SK-N-SH (cell line): ENCODE measurements around the gene CEACAM5. TPM values are rescaled to one million over a fixed set of nuclear protein-coding genes. Genes with fewer than 3 reads are reported as not detected.
"Not testable (repeated sequence)": the region's sequence is repeated elsewhere in the genome, so short reads cannot be mapped to it uniquely, and the experiment has no call there.

Experiments used
- CTCF ChIA-PET: fragments of 300-600, 350-600 bp; formaldehyde crosslinking; extraction: SDS; loops from one replicate; lab custom pipeline; 2021; lab: Yijun Ruan, JAX
- POLR2A ChIA-PET: fragments of 350-600 bp; sonication (Branson Sonifier 250); formaldehyde crosslinking; extraction: SDS; loops from one replicate; lab custom pipeline; 2020; ENCODE audit warnings: antibody characterized with exemption, inconsistent platforms; lab: Yijun Ruan, JAX
- DNase-seq: peaks from one replicate; pipeline ENCODE4 v3.0.0; 2012
- H2AFZ ChIP-seq: fragments of 200-600 bp; sonication (generic); 2 replicates; pipeline ENCODE4 v1.8.1; 2016; ENCODE audit warnings: antibody characterized with exemption, mild to moderate bottlenecking, low read depth
- H3F3A ChIP-seq: fragments of 200-600 bp; sonication (generic); replicated peaks from 2 replicates; pipeline ENCODE3; 2016; ENCODE audit warnings: antibody characterized with exemption, mild to moderate bottlenecking; ENCODE audit not compliant: insufficient read depth
- H3K27ac ChIP-seq, 2 experiments: fragments of 200-500 bp in 1 of 2; fragments of 200-600 bp in 1 of 2; sonication (Bioruptor generic) in 1 of 2; sonication (generic), shearing (Covaris generic) in 1 of 2; 2 replicates each; pipeline versions ENCODE4 v1.5.1 to v1.6.1; 2014 to 2016; ENCODE audit warnings: low read depth in 2 of 2, inconsistent platforms in 1 of 2, low read length in 1 of 2, mild to moderate bottlenecking in 1 of 2, mixed read lengths in 1 of 2
- H3K27me3 ChIP-seq: fragments of 200-600 bp; sonication (generic), shearing (Covaris generic); 2 replicates; pipeline ENCODE4 v1.6.1; 2016; ENCODE audit warnings: mixed run types; ENCODE audit not compliant: insufficient read depth
- H3K36me3 ChIP-seq, 2 experiments: fragments of 200-500 bp in 1 of 2; fragments of 200-600 bp in 1 of 2; sonication (Bioruptor generic) in 1 of 2; sonication (generic) in 1 of 2; replicated peaks in 1 of 2; 2 replicates each; pipeline versions ENCODE3 to v1.5.1; 2014 to 2016; ENCODE audit warnings: low read length in 1 of 2, mild to moderate bottlenecking in 1 of 2; ENCODE audit not compliant: insufficient read depth in 2 of 2, control insufficient read depth in 1 of 2
- H3K4me1 ChIP-seq, 2 experiments: fragments of 200-500 bp in 1 of 2; fragments of 200-600 bp in 1 of 2; sonication (Bioruptor generic) in 1 of 2; sonication (generic), shearing (Covaris generic) in 1 of 2; 2 replicates each; pipeline versions ENCODE4 v1.5.1 to v1.6.1; 2014 to 2016; ENCODE audit warnings: low read depth in 1 of 2, low read length in 1 of 2, mixed run types in 1 of 2; ENCODE audit not compliant: insufficient read depth in 2 of 2, control insufficient read depth in 1 of 2
- H3K4me2 ChIP-seq: fragments of 200-600 bp; sonication (generic), shearing (Covaris generic); 2 replicates; pipeline ENCODE4 v1.6.1; 2017; ENCODE audit warnings: mixed run types
- H3K4me3 ChIP-seq, 2 experiments: fragments of 200-500 bp in 1 of 2; fragments of 200-600 bp in 1 of 2; sonication (Bioruptor generic) in 1 of 2; sonication (generic), shearing (Covaris generic) in 1 of 2; 2 replicates each; pipeline versions ENCODE4 v1.5.1 to v1.8.1; 2014 to 2016; ENCODE audit warnings: low read depth in 2 of 2, inconsistent platforms in 1 of 2, low read length in 1 of 2, mild to moderate bottlenecking in 1 of 2, mixed read lengths in 1 of 2, moderate library complexity in 1 of 2
- H3K79me2 ChIP-seq: fragments of 200-600 bp; sonication (generic); 2 replicates; pipeline ENCODE4 v1.8.1; 2017; ENCODE audit warnings: mild to moderate bottlenecking; ENCODE audit not compliant: insufficient read depth
- H3K9ac ChIP-seq: fragments of 200-600 bp; sonication (generic); 2 replicates; pipeline ENCODE4 v1.6.1; 2017; ENCODE audit warnings: mixed run types
- H3K9me2 ChIP-seq: fragments of 200-600 bp; sonication (generic); 2 replicates; pipeline ENCODE4 v1.6.1; 2017; ENCODE audit warnings: mixed run types
- H3K9me3 ChIP-seq: fragments of 200-600 bp; sonication (generic); 2 replicates; pipeline ENCODE4 v1.6.1; 2017; ENCODE audit warnings: mixed run types, mild to moderate bottlenecking, moderate library complexity
- H4K20me1 ChIP-seq: fragments of 200-600 bp; sonication (generic); 2 replicates; pipeline ENCODE4 v1.6.1; 2017; ENCODE audit warnings: mild to moderate bottlenecking, mixed run types; ENCODE audit not compliant: insufficient read depth
- ELF1 ChIP-seq: IDR thresholded peaks from 2 replicates; pipeline ENCODE4 v1.4.0; 2012
- MAX ChIP-seq: IDR thresholded peaks from 2 replicates; pipeline ENCODE4 v1.4.0; 2012; ENCODE audit warnings: low read depth
- PBX3 ChIP-seq: IDR thresholded peaks from 2 replicates; pipeline ENCODE4; 2012
- RCOR1 ChIP-seq: fragments of 150-350 bp; IDR thresholded peaks from 2 replicates; pipeline ENCODE4 v1.6.1; 2017; ENCODE audit warnings: antibody characterized with exemption, low read length
- REST ChIP-seq: IDR thresholded peaks from 2 replicates; pipeline ENCODE4 v1.6.1; 2012; ENCODE audit warnings: mild to moderate bottlenecking, low read depth, low read length, moderate library complexity
- SIN3A ChIP-seq: IDR thresholded peaks from 2 replicates; pipeline ENCODE4 v1.6.1; 2012; ENCODE audit warnings: low read depth, mild to moderate bottlenecking, low read length, moderate library complexity, borderline replicate concordance
- SMC3 ChIP-seq: IDR thresholded peaks from 2 replicates; pipeline ENCODE4 v1.6.1; 2012; ENCODE audit warnings: low read depth, low read length, improper control_type of control experiment
- WGBS: methylation state at CpG from one replicate; pipeline ENCODE4 v1.1.6; 2017; ENCODE audit warnings: low lambda C conversion rate; 5-methylcytosine and 5-hydroxymethylcytosine counted together
- polyA plus RNA-seq, 3 experiments: library from polyadenylated mRNA; depleted of rRNA; stranded (reverse); fragments of >200 nt; gene quantifications; 2 replicates each; pipeline ENCODE4 v1.2.3, GENCODE V29; 2012

Gene CEACAM5
- polyA plus RNA-seq, 1 of the 3 experiments (the other 2 are of a cell fraction), result not detected

- H3F3A ChIP-seq, result no peaks in the 10 kb centered on the region
- TF ChIP-seq SIN3A, result no peak
- TF ChIP-seq MAX, result no peak
- TF ChIP-seq REST, result no peak
- no peak for TF ChIP-seq PBX3
- TF ChIP-seq ELF1, result no peak
- TF ChIP-seq RCOR1, result no peak
- H3K79me2 ChIP-seq, result no peaks in the 10 kb centered on the region
- H3K9me3 ChIP-seq, result no peaks in the 10 kb centered on the region
- no peak overlapping the region for H3K27ac ChIP-seq
- no peak overlapping the region for H2AFZ ChIP-seq
- H3K9me2 ChIP-seq, result no peaks in the 10 kb centered on the region
- ChIA-PET CTCF (interaction anchor here (0.7 to 2.3 kb wide), 13 partner anchors 8 to 144 kb away, joined by 3 to 11 read pairs (median 3); partner anchors contain the start of gene CEACAM7), POLR2A (no interaction called here)
- H3K36me3 ChIP-seq, result no peaks in the 10 kb centered on the region
- H3K27me3 ChIP-seq, result peaks cover 32% of the 10 kb centered on the region
- no peak overlapping the region for H3K4me3 ChIP-seq
- DNase-seq, result no peak
- WGBS, result 3% methylated on average over 4 of the region's 5 CpGs
- no peak overlapping the region for H3K9ac ChIP-seq
- H4K20me1 ChIP-seq, result 0 out of 2 replicates have a peak, but pooled peaks cover 2% of the 10 kb centered on the region
- peaks cover 0 to 5% of the 10 kb centered on the region in 2 experiments; a peak in 1 of 4 replicates for H3K4me1 ChIP-seq
- H3K4me2 ChIP-seq, result no peak overlapping the region
Observed at GRCh38 chr19:41707502-41707812, 969 bp upstream of the CEACAM5 start.

GRCh38 chr19:41707871-41708371, 505 bp upstream of the CEACAM5 start:
- Histone ChIP-seq H3K4me1 (peaks cover 0 to under 1% of the 10 kb centered on the region in 2 experiments; a peak in 1 of 4 replicates), H4K20me1 (0 out of 2 replicates have a peak, but pooled peaks cover 2% of the 10 kb centered on the region), H2AFZ (no peak overlapping the region), H3K79me2 (no peaks in the 10 kb centered on the region)
- 10% methylated on average over 5 of the region's 5 CpGs for WGBS
- TF ChIP-seq SMC3 (no peak), PBX3 (no peak)
- TF ChIP-seq, all 33 proteins: peak for 0
- ChIA-PET CTCF (interaction anchor here (1.0 kb wide), 1 partner anchor 39 kb away, joined by 3 read pairs; no protein-coding TSS in a partner anchor), POLR2A (no interaction called here)
- Histone ChIP-seq H3K27ac (no peak overlapping the region), H3K36me3 (no peaks in the 10 kb centered on the region), H3K9ac (no peak overlapping the region), H3K4me3 (no peak overlapping the region), H3K4me2 (no peak overlapping the region), H3K9me3 (no peaks in the 10 kb centered on the region), H3K27me3 (peaks cover 36% of the 10 kb centered on the region), H3K9me2 (no peaks in the 10 kb centered on the region), H3F3A (no peaks in the 10 kb centered on the region)
- DNase-seq, result no peak

- H3K36me3 ChIP-seq, H3K9me2 ChIP-seq, H3K27ac ChIP-seq, H3F3A ChIP-seq, H4K20me1 ChIP-seq, H3K4me2 ChIP-seq, DNase-seq, H3K9me3 ChIP-seq, H3K4me1 ChIP-seq, H3K79me2 ChIP-seq, POLR2A ChIA-PET, H3K9ac ChIP-seq, H3K4me3 ChIP-seq, H2AFZ ChIP-seq: not testable (repeated sequence)
- 18% methylated on average over 8 of the region's 8 CpGs for WGBS
- CTCF ChIA-PET, result interaction anchor here (1.5 kb wide), 1 partner anchor 18 kb away, joined by 3 read pairs; no protein-coding TSS in a partner anchor
- peaks cover 44% of the 10 kb centered on the region for H3K27me3 ChIP-seq
Observed at GRCh38 chr19:41709516-41709915, 1.1 kb downstream of the CEACAM5 start.
